H1 (cell line): ENCODE measurements around the gene PNMA6E.

Experiments
- BACH1 ChIP-seq: IDR thresholded peaks from 2 replicates; pipeline ENCODE4 v1.6.1; 2012; ENCODE audit warnings: low read length, improper control_type of control experiment
- CBX8 ChIP-seq: fragments of 300-800, 300-1000 bp; sonication (generic); IDR thresholded peaks from 2 replicates; pipeline ENCODE4 v1.7.1; 2016; ENCODE audit warnings: low read depth, low read length, borderline replicate concordance
- EP300 ChIP-seq, 2 experiments: IDR thresholded peaks; 1 replicate in 1 of 2; 2 replicates in 1 of 2; pipeline ENCODE4 v1.6.1; 2011 to 2012; ENCODE audit warnings: low read depth in 2 of 2, low read length in 2 of 2, mild to moderate bottlenecking in 2 of 2, borderline replicate concordance in 1 of 2, inconsistent platforms in 1 of 2, moderate library complexity in 1 of 2
- FOSL1 ChIP-seq: IDR thresholded peaks from 2 replicates; pipeline ENCODE4 v1.6.1; 2011; ENCODE audit warnings: mild to moderate bottlenecking, low read depth, low read length, moderate library complexity; ENCODE audit not compliant: insufficient read depth
- GABPA ChIP-seq: IDR thresholded peaks from 2 replicates; pipeline ENCODE4 v1.6.1; 2011; ENCODE audit warnings: mild to moderate bottlenecking, low read length, moderate library complexity, borderline replicate concordance; ENCODE audit not compliant: insufficient read depth
- HDAC6 ChIP-seq: IDR thresholded peaks from one replicate; pipeline ENCODE4 v1.7.1; 2012; ENCODE audit warnings: low read depth, mild to moderate bottlenecking, inconsistent platforms, low read length, moderate library complexity
- RAD21 ChIP-seq, 2 experiments: IDR thresholded peaks in 1 of 2; conservative IDR thresholded peaks in 1 of 2; 2 replicates each; pipeline ENCODE4 v1.6.1; 2011; ENCODE audit warnings: low read depth in 2 of 2, low read length in 2 of 2, improper control_type of control experiment in 1 of 2, inconsistent platforms in 1 of 2, mild to moderate bottlenecking in 1 of 2, moderate library complexity in 1 of 2
- SP1 ChIP-seq: IDR thresholded peaks from 2 replicates; pipeline ENCODE4 v1.6.1; 2011; ENCODE audit warnings: low read depth, low read length
- TCF12 ChIP-seq: IDR thresholded peaks from 2 replicates; pipeline ENCODE4 v1.6.1; 2011; ENCODE audit warnings: low read depth, mild to moderate bottlenecking, low read length
- TF ChIP-seq, protein P1 (sequence below), 3 experiments: IDR thresholded peaks; 1 replicate in 2 of 3; 2 replicates in 1 of 3; pipeline versions ENCODE4 v1.5.1 to v1.6.1; 2011; ENCODE audit warnings: low read length in 3 of 3, mild to moderate bottlenecking in 3 of 3, inconsistent platforms in 2 of 3, low read depth in 1 of 3, moderate library complexity in 1 of 3; ENCODE audit not compliant: insufficient read depth in 1 of 3; ENCODE audit errors: control extremely low read depth in 1 of 3
- TF ChIP-seq, protein P2 (sequence below): IDR thresholded peaks from 2 replicates; pipeline ENCODE4 v1.6.1; 2012; ENCODE audit warnings: low read length, inconsistent platforms

DNA sequence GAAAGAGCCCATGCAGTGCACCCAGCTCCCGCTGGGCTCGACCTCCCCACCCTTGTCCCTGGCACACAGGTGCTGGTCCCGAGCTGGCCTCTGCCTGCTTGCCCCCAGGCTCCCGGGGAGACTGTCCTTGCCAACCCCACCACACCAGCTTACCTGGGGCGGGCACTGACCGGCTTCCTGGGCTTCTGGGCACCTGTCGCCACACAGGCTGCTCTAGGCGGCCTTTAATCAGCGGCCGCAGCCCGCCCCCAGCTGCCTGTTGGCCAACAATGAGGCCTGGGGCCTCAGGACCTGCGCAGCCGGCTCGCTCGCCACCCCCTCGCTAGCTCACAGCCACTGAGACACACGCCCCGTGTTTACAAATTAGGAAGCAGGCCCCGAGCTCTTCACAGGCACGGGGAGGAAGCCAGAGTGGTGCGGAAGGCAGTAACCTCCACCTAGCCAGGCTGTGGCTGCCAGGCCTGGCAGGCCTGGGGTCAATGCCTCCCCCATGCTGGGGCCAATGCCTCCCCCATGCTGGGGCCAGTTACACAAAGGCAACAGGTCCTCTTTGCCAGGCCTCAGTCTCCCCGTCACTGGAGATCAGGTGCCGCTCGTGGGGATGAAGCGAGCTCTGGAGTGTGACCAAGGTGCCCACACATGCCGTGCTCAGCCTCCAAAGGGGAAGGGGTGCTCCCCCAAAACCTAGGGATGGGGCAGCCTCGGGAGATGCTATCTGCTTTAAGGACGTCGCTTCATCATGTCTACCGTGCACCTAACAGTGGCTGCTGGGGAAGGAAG is 44.9 kb upstream of the PNMA6E start, which contains the start of gene TREX2:
- TF ChIP-seq FOSL1: no peak
- TF ChIP-seq HDAC6: no peak
- no peak for TF ChIP-seq TCF12
- TF ChIP-seq, protein P1, sequence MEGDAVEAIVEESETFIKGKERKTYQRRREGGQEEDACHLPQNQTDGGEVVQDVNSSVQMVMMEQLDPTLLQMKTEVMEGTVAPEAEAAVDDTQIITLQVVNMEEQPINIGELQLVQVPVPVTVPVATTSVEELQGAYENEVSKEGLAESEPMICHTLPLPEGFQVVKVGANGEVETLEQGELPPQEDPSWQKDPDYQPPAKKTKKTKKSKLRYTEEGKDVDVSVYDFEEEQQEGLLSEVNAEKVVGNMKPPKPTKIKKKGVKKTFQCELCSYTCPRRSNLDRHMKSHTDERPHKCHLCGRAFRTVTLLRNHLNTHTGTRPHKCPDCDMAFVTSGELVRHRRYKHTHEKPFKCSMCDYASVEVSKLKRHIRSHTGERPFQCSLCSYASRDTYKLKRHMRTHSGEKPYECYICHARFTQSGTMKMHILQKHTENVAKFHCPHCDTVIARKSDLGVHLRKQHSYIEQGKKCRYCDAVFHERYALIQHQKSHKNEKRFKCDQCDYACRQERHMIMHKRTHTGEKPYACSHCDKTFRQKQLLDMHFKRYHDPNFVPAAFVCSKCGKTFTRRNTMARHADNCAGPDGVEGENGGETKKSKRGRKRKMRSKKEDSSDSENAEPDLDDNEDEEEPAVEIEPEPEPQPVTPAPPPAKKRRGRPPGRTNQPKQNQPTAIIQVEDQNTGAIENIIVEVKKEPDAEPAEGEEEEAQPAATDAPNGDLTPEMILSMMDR (IDR thresholded peaks at IDR 0.05; ENCODE audit: control extremely low read depth in 1 of 3, insufficient read depth in 1 of 3, low read depth in 1 of 3, low read length in 3 of 3): no peak
- TF ChIP-seq RAD21 (IDR thresholded peaks at IDR 0.05 in 1 of 2, conservative IDR thresholded peaks at IDR 0.05 in 1 of 2; ENCODE audit: low read depth in 2 of 2, low read length in 2 of 2): no peak
- TF ChIP-seq EP300 (IDR thresholded peaks at IDR 0.05; ENCODE audit: borderline replicate concordance in 1 of 2, low read depth in 2 of 2, low read length in 2 of 2): no peak
- TF ChIP-seq, protein P2, sequence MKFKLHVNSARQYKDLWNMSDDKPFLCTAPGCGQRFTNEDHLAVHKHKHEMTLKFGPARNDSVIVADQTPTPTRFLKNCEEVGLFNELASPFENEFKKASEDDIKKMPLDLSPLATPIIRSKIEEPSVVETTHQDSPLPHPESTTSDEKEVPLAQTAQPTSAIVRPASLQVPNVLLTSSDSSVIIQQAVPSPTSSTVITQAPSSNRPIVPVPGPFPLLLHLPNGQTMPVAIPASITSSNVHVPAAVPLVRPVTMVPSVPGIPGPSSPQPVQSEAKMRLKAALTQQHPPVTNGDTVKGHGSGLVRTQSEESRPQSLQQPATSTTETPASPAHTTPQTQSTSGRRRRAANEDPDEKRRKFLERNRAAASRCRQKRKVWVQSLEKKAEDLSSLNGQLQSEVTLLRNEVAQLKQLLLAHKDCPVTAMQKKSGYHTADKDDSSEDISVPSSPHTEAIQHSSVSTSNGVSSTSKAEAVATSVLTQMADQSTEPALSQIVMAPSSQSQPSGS: no peak
- TF ChIP-seq GABPA: no peak
- no peak for TF ChIP-seq CBX8
- TF ChIP-seq SP1: no peak
- no peak for TF ChIP-seq BACH1
